Esophagus squamous epithelium (tissue), 5 donors: ENCODE data around the gene BANP. TPM values are rescaled to one million over a fixed set of nuclear protein-coding genes. Genes with fewer than 3 reads are reported as not detected.
"Not testable (repeated sequence)": the region's sequence is repeated elsewhere in the genome, so short reads cannot be mapped to it uniquely, and the experiment has no call there.

Experiments used
- DNase-seq: peaks from one replicate; lab custom pipeline; 2025; lab: John Stamatoyannopoulos, UW
- H3K27ac ChIP-seq, 4 donors: fragments of 200-600 bp; sonication (generic); one replicate each; pipeline ENCODE4 v1.5.1; 2016 to 2019; ENCODE audit warnings: mild to moderate bottlenecking in 1 of 4
- H3K27me3 ChIP-seq, 4 donors: fragments of 200-600 bp; sonication (generic); 1 replicate in 3 of 4; 2 replicates in 1 of 4; pipeline versions ENCODE4 v1.5.1 to v1.6.0; 2017 to 2021; ENCODE audit warnings: antibody characterized with exemption in 1 of 4
- H3K36me3 ChIP-seq, 3 donors: fragments of 200-600 bp; sonication (generic); one replicate each; pipeline ENCODE4 v1.5.1; 2016 to 2019
- H3K4me1 ChIP-seq, 3 donors: fragments of 200-600 bp; sonication (generic); one replicate each; pipeline ENCODE4 v1.5.1; 2017 to 2019
- H3K4me3 ChIP-seq, 4 donors: fragments of 200-600 bp; sonication (generic); 1 replicate in 3 of 4; 2 replicates in 1 of 4; pipeline ENCODE4 v1.5.1; 2016 to 2019; ENCODE audit warnings: mild to moderate bottlenecking in 2 of 4, moderate library complexity in 1 of 4
- H3K9me3 ChIP-seq, 3 donors: fragments of 200-600 bp; sonication (generic); one replicate each; pipeline ENCODE4 v1.5.1; 2016 to 2019
- POLR2A ChIP-seq, 4 donors: fragments of 450-650 bp; IDR thresholded peaks; one replicate each; pipeline ENCODE4 v1.6.1; 2017; ENCODE audit warnings: antibody characterized with exemption in 4 of 4, mild to moderate bottlenecking in 4 of 4, moderate library complexity in 3 of 4
- WGBS, 2 donors: methylation state at CpG; one replicate each; pipeline ENCODE4 v1.1.5; 2018; 5-methylcytosine and 5-hydroxymethylcytosine counted together
- intact Hi-C: fragments of 100-400 bp; cut with DNase I; formaldehyde crosslinking; loops from one replicate; pipeline ENCODE4 v1.15.0; 2022
- total RNA-seq, 4 donors: library from RNA; depleted of rRNA; stranded (reverse); fragments of >200 nt; gene quantifications; one replicate each; pipeline ENCODE4 v1.1.0, GENCODE V29; 2016
- TF ChIP-seq, protein P1 (sequence below), 6 experiments: fragments of 450-650 bp in 4 of 6; fragments of 200-600 bp in 2 of 6; sonication (generic) in 2 of 6; IDR thresholded peaks; one replicate each; pipeline ENCODE4 v1.5.1; 2016 to 2019; ENCODE audit warnings: antibody characterized with exemption in 6 of 6, mild to moderate bottlenecking in 4 of 6, moderate library complexity in 4 of 6
- donor health status: DM: yes; HTN: yes; CAD: no.

BANP gene
- total RNA-seq, 4 donors from 2014 or later: 13.8 to 19.9 (median 14.1) TPM

DNA sequence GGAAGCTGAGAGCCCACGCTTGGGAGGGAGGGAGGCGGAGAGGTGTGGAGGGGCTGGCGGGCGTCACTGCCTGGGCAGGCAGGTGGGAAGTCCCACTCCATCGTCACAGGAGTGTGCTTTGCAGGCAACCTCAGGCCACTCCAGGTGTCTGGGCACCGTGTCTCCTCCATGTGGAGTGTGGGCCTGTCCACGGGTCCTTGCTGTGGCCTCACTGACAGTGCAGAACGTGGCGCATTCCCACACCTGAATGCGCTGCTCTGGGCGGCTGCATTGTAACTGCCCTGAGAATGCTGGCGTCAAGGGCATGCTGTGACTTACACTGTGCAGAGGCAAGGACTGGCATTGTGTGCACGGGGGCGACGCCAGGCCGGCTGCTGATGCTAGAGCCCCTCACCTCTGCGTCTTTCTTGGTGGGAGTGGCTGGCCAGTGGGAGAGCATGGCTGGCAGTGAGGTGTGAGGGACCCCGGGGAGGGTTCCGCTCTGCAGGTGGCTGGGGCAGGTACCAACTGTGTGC lies 66.4 kb downstream of the BANP start:
- TF ChIP-seq POLR2A (IDR thresholded peaks at IDR 0.05): no peak
- TF ChIP-seq, protein P1, sequence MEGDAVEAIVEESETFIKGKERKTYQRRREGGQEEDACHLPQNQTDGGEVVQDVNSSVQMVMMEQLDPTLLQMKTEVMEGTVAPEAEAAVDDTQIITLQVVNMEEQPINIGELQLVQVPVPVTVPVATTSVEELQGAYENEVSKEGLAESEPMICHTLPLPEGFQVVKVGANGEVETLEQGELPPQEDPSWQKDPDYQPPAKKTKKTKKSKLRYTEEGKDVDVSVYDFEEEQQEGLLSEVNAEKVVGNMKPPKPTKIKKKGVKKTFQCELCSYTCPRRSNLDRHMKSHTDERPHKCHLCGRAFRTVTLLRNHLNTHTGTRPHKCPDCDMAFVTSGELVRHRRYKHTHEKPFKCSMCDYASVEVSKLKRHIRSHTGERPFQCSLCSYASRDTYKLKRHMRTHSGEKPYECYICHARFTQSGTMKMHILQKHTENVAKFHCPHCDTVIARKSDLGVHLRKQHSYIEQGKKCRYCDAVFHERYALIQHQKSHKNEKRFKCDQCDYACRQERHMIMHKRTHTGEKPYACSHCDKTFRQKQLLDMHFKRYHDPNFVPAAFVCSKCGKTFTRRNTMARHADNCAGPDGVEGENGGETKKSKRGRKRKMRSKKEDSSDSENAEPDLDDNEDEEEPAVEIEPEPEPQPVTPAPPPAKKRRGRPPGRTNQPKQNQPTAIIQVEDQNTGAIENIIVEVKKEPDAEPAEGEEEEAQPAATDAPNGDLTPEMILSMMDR (IDR thresholded peaks at IDR 0.05): no peak
- Histone ChIP-seq H3K27ac (no peak overlapping the region), H3K4me3 (no peak overlapping the region), H3K4me1 (peaks cover 0 to 14% (median 0%) of the 10 kb centered on the region in 3 donors), H3K27me3 (no peaks in the 10 kb centered on the region), H3K9me3 (no peaks in the 10 kb centered on the region), H3K36me3 (peaks cover 0 to 64% (median 0%) of the 10 kb centered on the region in 3 donors)
- DNase-seq: no peak
- intact Hi-C loops: no loop called here
- 94% methylated on average over 9 of the region's 19 CpGs; no CpG with 5 or more reads in 1 of the 2 donors for WGBS, 2 donors

DNA sequence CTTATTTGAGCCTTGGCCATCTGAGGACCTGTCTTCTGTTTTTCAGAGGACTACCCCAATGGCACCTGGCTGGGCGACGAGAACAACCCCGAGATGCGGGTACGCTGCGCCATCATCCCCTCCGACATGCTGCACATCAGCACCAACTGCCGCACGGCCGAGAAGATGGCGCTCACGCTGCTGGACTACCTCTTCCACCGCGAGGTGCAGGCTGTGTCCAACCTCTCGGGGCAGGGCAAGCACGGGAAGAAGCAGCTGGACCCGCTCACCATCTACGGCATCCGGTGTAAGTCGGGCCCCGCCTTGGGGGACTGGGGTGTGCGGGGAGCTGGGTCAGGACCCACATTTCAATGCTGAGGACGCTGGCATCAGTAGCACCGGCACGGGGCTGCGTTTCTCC lies 67.1 kb downstream of the BANP start:
- H3K4me3 ChIP-seq, intact Hi-C loops, H3K27me3 ChIP-seq, H3K27ac ChIP-seq, H3K9me3 ChIP-seq, DNase-seq: not testable (repeated sequence)
- 100% methylated on average over 12 of the region's 26 CpGs; no CpG with 5 or more reads in 1 of the 2 donors for WGBS, 2 donors
- H3K36me3 ChIP-seq: peaks cover 0 to 64% (median 0%) of the 10 kb centered on the region in 3 donors
- peaks cover 0 to 14% (median 0%) of the 10 kb centered on the region in 3 donors for H3K4me1 ChIP-seq

DNA sequence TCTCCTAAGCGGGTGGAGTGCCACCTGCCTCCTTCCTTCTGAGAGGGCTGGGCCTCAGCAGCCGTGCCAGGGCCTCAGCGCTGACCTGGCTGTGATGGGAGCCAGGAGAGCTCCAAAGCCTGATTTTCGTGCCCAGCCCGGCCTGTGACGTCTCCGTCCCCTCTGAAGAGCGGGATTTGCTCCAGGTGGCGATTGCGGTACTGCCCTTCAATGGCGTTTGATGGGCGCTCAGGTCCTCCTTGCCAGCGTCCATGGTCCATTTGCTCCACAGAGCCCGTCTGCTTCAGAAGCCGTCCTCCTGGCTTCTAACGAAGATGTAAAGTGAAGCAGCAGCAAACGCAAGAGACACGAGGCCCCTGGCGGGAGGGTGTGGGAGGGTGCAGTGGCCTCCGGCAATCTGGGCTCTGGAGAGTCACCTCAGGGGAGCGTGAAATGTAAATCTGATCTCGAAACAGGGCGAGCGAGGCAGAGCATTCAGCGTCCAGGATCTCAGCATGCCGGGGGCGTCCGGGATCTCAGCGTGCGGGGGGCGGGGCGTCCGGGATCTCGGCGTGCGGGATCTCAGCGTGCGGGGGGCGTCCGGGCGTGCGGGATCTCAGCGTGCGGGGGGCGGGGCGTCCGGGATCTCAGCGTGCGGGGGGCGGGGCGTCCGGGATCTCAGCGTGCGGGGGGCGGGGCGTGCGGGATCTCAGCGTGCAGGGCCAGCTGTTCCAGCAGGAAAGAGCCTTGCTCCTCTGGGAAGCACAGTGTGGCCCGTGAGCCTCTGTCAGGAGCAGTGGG lies 68.0 kb downstream of the BANP start:
- DNase-seq, H3K27ac ChIP-seq, H3K4me3 ChIP-seq, H3K9me3 ChIP-seq, H3K27me3 ChIP-seq, H3K4me1 ChIP-seq, intact Hi-C loops: not testable (repeated sequence)
- WGBS, 2 donors: 100% methylated on average over 1 of the region's 59 CpGs; no CpG with 5 or more reads in 1 of the 2 donors
- H3K36me3 ChIP-seq: peaks cover 0 to 59% (median 0%) of the 10 kb centered on the region in 3 donors

DNA sequence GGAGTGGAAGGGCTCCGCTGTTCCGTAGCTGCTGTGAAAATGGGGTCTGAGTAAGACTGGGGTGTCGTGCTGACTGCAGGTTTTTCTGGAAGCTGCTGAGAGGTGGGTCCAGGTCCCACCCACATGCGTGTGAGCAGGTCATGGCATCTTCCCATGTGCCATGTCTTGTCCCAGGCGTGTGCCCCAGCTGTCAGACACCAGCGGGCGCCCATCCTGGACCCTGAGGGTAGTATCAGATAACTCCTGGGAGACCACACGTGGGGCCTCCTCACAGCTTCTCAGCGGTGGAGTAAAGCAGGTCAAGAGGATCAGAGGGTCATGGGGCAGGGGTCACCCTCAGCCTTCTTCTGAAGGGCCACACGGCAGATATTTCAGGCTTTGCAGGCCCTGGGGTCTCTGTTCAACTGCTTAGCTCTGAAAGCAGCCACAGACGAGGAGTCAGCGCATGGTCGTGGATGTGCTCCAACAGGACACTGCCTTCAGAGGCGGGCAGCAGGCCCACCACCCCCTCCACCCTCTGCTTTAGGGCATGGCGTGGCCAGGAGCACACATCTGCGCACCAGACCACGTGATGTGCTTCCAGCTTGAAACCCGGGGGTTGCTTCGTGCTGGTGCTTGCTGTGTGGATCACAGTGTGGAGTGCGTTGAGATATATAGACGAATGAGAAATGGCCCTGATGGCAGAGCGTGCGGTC lies 68.7 kb downstream of the BANP start:
- Histone ChIP-seq H3K27ac (no peak overlapping the region), H3K27me3 (no peaks in the 10 kb centered on the region), H3K9me3 (no peaks in the 10 kb centered on the region), H3K36me3 (peaks cover 0 to 59% (median 0%) of the 10 kb centered on the region in 3 donors), H3K4me1 (peaks cover 0 to 7% (median 0%) of the 10 kb centered on the region in 3 donors), H3K4me3 (no peak overlapping the region)
- no peak for TF ChIP-seq POLR2A (IDR thresholded peaks at IDR 0.05)
- TF ChIP-seq, protein P1 (IDR thresholded peaks at IDR 0.05): no peak
- no peak for DNase-seq
- intact Hi-C loops: no loop called here
- WGBS, 2 donors: 95% methylated on average over 8 to 15 of the region's 23 CpGs

DNA sequence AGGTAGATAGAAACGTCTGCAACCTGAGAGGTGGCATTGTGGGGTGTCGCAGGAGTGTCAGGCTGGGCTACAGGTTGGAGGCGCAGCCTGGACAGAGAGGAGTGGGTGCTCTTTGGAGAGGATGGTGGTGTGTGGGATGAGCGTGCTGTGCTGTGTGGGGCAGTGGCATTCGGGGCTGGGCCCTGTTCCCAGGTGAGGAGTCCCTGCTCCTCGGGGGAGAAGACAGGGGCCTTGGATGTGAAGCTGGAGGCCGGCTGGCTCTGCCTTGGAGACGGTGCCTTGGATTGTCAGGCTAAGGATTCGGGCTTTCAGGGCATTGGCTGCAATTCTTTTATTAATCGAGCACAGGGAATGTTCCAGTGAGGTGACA lies 69.3 kb downstream of the BANP start:
- H3K4me3 ChIP-seq: no peak overlapping the region
- H3K27me3 ChIP-seq: no peaks in the 10 kb centered on the region
- H3K36me3 ChIP-seq: peaks cover 0 to 59% (median 0%) of the 10 kb centered on the region in 3 donors
- 94 to 100% methylated on average over 3 to 8 of the region's 10 CpGs for WGBS, 2 donors
- H3K27ac ChIP-seq: no peak overlapping the region
- H3K4me1 ChIP-seq: peaks cover 0 to 12% (median 0%) of the 10 kb centered on the region in 3 donors
- TF ChIP-seq POLR2A (IDR thresholded peaks at IDR 0.05): no peak
- TF ChIP-seq, protein P1 (IDR thresholded peaks at IDR 0.05): no peak
- no peaks in the 10 kb centered on the region for H3K9me3 ChIP-seq
- no peak for DNase-seq
- intact Hi-C loops: no loop called here

DNA sequence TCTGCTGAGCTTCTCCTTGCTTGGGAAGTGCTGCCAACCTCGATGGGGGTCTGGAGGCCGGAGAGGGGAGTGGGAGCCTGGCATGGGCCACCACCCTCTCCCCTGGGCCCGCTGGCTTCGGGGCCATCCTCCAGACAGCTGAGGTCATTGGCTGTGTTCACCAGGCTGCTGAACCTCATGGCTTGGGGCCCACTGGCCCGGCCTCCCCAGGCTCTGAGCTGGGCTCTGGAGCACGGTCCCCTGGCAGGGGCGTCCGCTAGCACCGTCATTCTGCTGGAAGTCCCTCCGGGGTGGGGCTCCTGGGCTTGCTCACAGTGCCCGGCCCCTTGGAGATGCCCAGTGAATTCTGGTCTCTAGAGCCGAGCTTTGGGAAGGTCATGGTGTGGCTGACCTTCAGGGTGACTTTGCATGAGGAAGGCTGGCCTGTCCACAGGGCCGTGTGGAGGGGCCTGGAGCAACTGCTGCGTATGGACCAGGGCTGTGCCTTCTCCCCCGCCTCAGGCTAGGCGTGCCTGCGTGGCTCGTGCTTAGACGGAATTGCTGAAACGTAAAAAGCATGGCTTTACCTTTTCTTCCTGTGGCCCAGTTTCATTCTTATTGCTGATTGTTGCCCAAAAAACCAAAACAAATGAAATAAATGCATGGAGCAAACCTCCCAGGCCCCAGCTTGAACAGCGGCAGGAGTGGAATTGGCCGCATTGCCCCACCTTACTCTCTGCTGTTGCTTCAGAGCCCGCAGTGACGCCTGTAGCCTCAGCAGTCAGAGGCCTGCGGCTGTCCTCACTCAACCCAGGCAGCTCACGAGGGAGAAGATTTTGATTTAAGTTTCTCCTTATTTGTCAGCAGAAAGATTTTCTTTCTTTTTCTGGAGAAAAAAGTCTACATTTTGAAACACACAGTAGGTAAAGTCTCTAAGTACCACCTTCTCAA lies 70.1 kb downstream of the BANP start:
- H3K27ac ChIP-seq, H3K4me3 ChIP-seq, H3K27me3 ChIP-seq, intact Hi-C loops, DNase-seq, H3K9me3 ChIP-seq: not testable (repeated sequence)
- WGBS, 2 donors: 91 to 96% methylated on average over 4 to 10 of the region's 26 CpGs
- H3K36me3 ChIP-seq: peaks cover 0 to 59% (median 0%) of the 10 kb centered on the region in 3 donors
- peaks cover 0 to 13% (median 0%) of the 10 kb centered on the region in 3 donors for H3K4me1 ChIP-seq
